ENCODE results near the gene TPST2.

DNA sequence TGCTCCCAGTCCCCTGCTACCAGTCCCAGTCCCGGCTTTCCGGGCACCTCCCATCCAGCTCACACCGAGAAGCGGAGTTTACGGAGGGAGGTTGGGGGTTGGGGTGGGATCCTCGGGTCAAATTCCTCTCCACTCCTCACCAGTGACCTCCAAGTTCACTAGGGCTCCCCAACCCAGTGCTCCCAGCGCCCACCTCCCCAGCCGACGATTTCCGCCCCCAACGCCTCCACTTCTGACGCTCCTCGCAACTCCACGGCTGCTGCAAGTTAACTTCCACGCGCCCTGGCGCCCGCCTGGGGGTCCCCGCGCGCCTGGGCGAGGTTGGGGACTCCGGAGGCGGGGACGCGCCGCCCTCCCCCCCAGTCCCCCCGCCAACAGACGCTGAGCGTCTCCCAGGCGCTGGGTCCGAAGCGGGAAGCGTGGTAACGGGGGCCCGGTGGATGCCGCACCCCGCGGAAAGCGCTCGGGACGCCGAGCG, 526 bp downstream of the TPST2 start:
- no peak for TF ChIP-seq CTCF (IDR thresholded peaks at IDR 0.05; ENCODE audit: low read depth, low read length, poor library complexity, severe bottlenecking)
- no peak for TF ChIP-seq EZH2phosphoT487 (IDR thresholded peaks at IDR 0.05; ENCODE audit: borderline replicate concordance, low read length)
